OCI-LY1 (cell line): Measurements from ENCODE around the gene ZFP64.

Experiments
- H2AFZ ChIP-seq: fragments of 200-600 bp; sonication (generic), shearing (Covaris generic); 2 replicates; pipeline ENCODE4 v1.6.0; 2014; ENCODE audit warnings: antibody characterized with exemption, mild to moderate bottlenecking, low read length
- H3F3A ChIP-seq: fragments of 200-600 bp; sonication (generic), shearing (Covaris generic); 2 replicates; pipeline ENCODE4 v1.6.0; 2014; ENCODE audit warnings: mild to moderate bottlenecking, antibody characterized with exemption, low read length, moderate library complexity; ENCODE audit not compliant: insufficient read depth
- H3K27ac ChIP-seq: fragments of 200-600 bp; sonication (generic); 2 replicates; pipeline ENCODE4 v1.5.1; 2014; ENCODE audit warnings: low read length, mixed run types, mild to moderate bottlenecking, low read depth; ENCODE audit not compliant: poor library complexity, severe bottlenecking
- H3K27me3 ChIP-seq: fragments of 200-600 bp; sonication (generic); 2 replicates; pipeline ENCODE4 v1.6.0; 2014; ENCODE audit warnings: antibody characterized with exemption, mild to moderate bottlenecking, low read length, moderate library complexity; ENCODE audit not compliant: insufficient read depth
- H3K36me3 ChIP-seq: fragments of 200-600 bp; sonication (generic); 2 replicates; pipeline ENCODE4 v1.6.1; 2014; ENCODE audit warnings: mild to moderate bottlenecking, antibody characterized with exemption, low read length, moderate library complexity, mixed read lengths; ENCODE audit not compliant: insufficient read depth
- H3K4me1 ChIP-seq: fragments of 200-600 bp; sonication (generic); 2 replicates; pipeline ENCODE4 v1.5.1; 2014; ENCODE audit warnings: mild to moderate bottlenecking, low read length, moderate library complexity; ENCODE audit not compliant: insufficient read depth, severe bottlenecking
- H3K4me2 ChIP-seq: fragments of 200-600 bp; sonication (generic), shearing (Covaris generic); 2 replicates; pipeline ENCODE4 v1.6.1; 2014; ENCODE audit warnings: low read length
- H3K4me3 ChIP-seq: fragments of 200-600 bp; sonication (generic); 2 replicates; pipeline ENCODE4 v1.5.1; 2014; ENCODE audit warnings: low read length, low read depth, mild to moderate bottlenecking, mixed read lengths; ENCODE audit not compliant: poor library complexity, severe bottlenecking
- H3K79me2 ChIP-seq: fragments of 200-600 bp; shearing (Covaris generic); 2 replicates; pipeline ENCODE4 v1.6.1; 2016; ENCODE audit warnings: mixed run types, low read length, mixed read lengths; ENCODE audit not compliant: insufficient read depth
- H3K9ac ChIP-seq: fragments of 200-600 bp; sonication (generic), shearing (Covaris generic); 2 replicates; pipeline ENCODE4 v1.6.1; 2014; ENCODE audit warnings: mild to moderate bottlenecking, low read length, mixed read lengths
- H3K9me2 ChIP-seq: fragments of 200-600 bp; sonication (generic), shearing (Covaris generic); 2 replicates; pipeline ENCODE4 v1.6.1; 2014; ENCODE audit warnings: low read depth, mild to moderate bottlenecking, low read length, mixed read lengths
- H3K9me3 ChIP-seq: fragments of 200-600 bp; shearing (Covaris generic); 2 replicates; pipeline ENCODE4 v1.6.1; 2014; ENCODE audit warnings: low read length, mixed read lengths
- H4K20me1 ChIP-seq: fragments of 200-600 bp; sonication (generic), shearing (Covaris generic); 2 replicates; pipeline ENCODE4 v1.6.0; 2016; ENCODE audit warnings: mild to moderate bottlenecking, low read length; ENCODE audit not compliant: insufficient read depth
- CTCF ChIP-seq: fragments of 200-600 bp; sonication (generic), shearing (Covaris generic); IDR thresholded peaks from 2 replicates; pipeline ENCODE4 v1.5.1; 2017; ENCODE audit warnings: mild to moderate bottlenecking, antibody characterized with exemption, low read length, moderate library complexity, mixed read lengths
- EZH2 ChIP-seq: fragments of 200-600 bp; sonication (generic), shearing (Covaris generic); IDR thresholded peaks from 2 replicates; pipeline ENCODE4 v1.8.0; 2017; ENCODE audit warnings: borderline replicate concordance, mixed run types, mild to moderate bottlenecking, antibody characterized with exemption, low read length, moderate library complexity, mixed read lengths

The ZFP64 gene

GRCh38 chr20:52150440-52151258 is 40.9 kb downstream of the ZFP64 start:
- no peaks in the 10 kb centered on the region for H3K9me2 ChIP-seq
- H3K4me3 ChIP-seq: no peak overlapping the region
- no peak overlapping the region for H3K9ac ChIP-seq
- H3K27ac ChIP-seq: no peak overlapping the region
- H3K9me3 ChIP-seq: no peaks in the 10 kb centered on the region
- H3F3A ChIP-seq: no peaks in the 10 kb centered on the region
- TF ChIP-seq EZH2 (no peak), CTCF (peak; percentile 78)
- no peak overlapping the region for H3K4me2 ChIP-seq
- H3K27me3 ChIP-seq: no peaks in the 10 kb centered on the region
- no peaks in the 10 kb centered on the region for H4K20me1 ChIP-seq
- H3K36me3 ChIP-seq: peaks cover 6% of the 10 kb centered on the region
- H2AFZ ChIP-seq: no peak overlapping the region
- no peaks in the 10 kb centered on the region for H3K4me1 ChIP-seq
- no peaks in the 10 kb centered on the region for H3K79me2 ChIP-seq

GRCh38 chr20:52145587-52145986 is 46.0 kb downstream of the ZFP64 start:
- Histone ChIP-seq H3K4me3 (no peak overlapping the region), H3K79me2 (no peaks in the 10 kb centered on the region), H3K9ac (no peak overlapping the region), H3K4me2 (no peak overlapping the region), H2AFZ (no peak overlapping the region), H3K27me3 (no peaks in the 10 kb centered on the region), H3K9me3 (no peaks in the 10 kb centered on the region), H3K36me3 (no peaks in the 10 kb centered on the region; the same call in 1 of the 2 replicates), H3K9me2 (no peaks in the 10 kb centered on the region), H3K27ac (no peak overlapping the region), H4K20me1 (no peaks in the 10 kb centered on the region), H3K4me1 (no peaks in the 10 kb centered on the region), H3F3A (no peaks in the 10 kb centered on the region)
- TF ChIP-seq EZH2: no peak
- no peak for TF ChIP-seq CTCF

GRCh38 chr20:52143277-52143676 is 48.3 kb downstream of the ZFP64 start:
- TF ChIP-seq EZH2: no peak
- no peak for TF ChIP-seq CTCF
- no peak overlapping the region for H3K27ac ChIP-seq
- no peak overlapping the region for H3K9ac ChIP-seq
- no peaks in the 10 kb centered on the region for H4K20me1 ChIP-seq
- H3K9me3 ChIP-seq: no peaks in the 10 kb centered on the region
- H3F3A ChIP-seq: no peaks in the 10 kb centered on the region
- no peaks in the 10 kb centered on the region for H3K79me2 ChIP-seq
- no peak overlapping the region for H2AFZ ChIP-seq
- no peaks in the 10 kb centered on the region for H3K4me1 ChIP-seq
- no peak overlapping the region for H3K4me2 ChIP-seq
- H3K27me3 ChIP-seq: no peaks in the 10 kb centered on the region
- no peak overlapping the region for H3K4me3 ChIP-seq
- no peaks in the 10 kb centered on the region; the same call in 1 of the 2 replicates for H3K36me3 ChIP-seq
- H3K9me2 ChIP-seq: no peaks in the 10 kb centered on the region
